Endothelial cell (in vitro differentiated cells): ENCODE measurements around the gene RPL15. TPM values are rescaled to one million over a fixed set of nuclear protein-coding genes. Genes with fewer than 3 reads are reported as not detected.

Source experiments
- DNase-seq: peaks from one replicate; pipeline ENCODE4 v3.0.0; 2021; ENCODE audit warnings: low spot score
- H3K27ac Mint-ChIP-seq: one replicate; pipeline ENCODE4 v1.8.0; 2021; ENCODE audit warnings: mixed read lengths, inconsistent platforms; ENCODE audit not compliant: unreplicated experiment
- H3K27me3 Mint-ChIP-seq: one replicate; pipeline ENCODE4 v1.8.0; 2021; ENCODE audit warnings: mild to moderate bottlenecking, moderate library complexity, mixed read lengths, inconsistent platforms; ENCODE audit not compliant: unreplicated experiment
- H3K36me3 Mint-ChIP-seq: one replicate; pipeline ENCODE4 v1.8.0; 2021; ENCODE audit warnings: mild to moderate bottlenecking, low read depth, mixed read lengths, inconsistent platforms; ENCODE audit not compliant: unreplicated experiment
- H3K4me1 Mint-ChIP-seq: one replicate; pipeline ENCODE4 v1.8.0; 2021; ENCODE audit warnings: mild to moderate bottlenecking, mixed read lengths, inconsistent platforms; ENCODE audit not compliant: unreplicated experiment
- H3K4me3 Mint-ChIP-seq: one replicate; pipeline ENCODE4 v1.8.0; 2021; ENCODE audit warnings: mild to moderate bottlenecking, mixed read lengths, inconsistent platforms; ENCODE audit not compliant: unreplicated experiment
- H3K9me3 Mint-ChIP-seq: one replicate; pipeline ENCODE4 v1.8.0; 2021; ENCODE audit warnings: mixed read lengths, inconsistent platforms; ENCODE audit not compliant: unreplicated experiment
- CTCF ChIP-seq: fragments of 200-600 bp; sonication (generic); IDR thresholded peaks from one replicate; pipeline ENCODE4 v1.5.0; 2021; ENCODE audit warnings: antibody characterized with exemption; ENCODE audit not compliant: unreplicated experiment
- total RNA-seq: library from RNA; stranded (reverse); fragmentation: NEBNext Ultra II Directional; extraction: Animal tissue kit (Norgen Biotek cat#: 25700); gene quantifications from one replicate; pipeline ENCODE4 v1.2.1, GENCODE V29; 2021; ENCODE audit not compliant: unreplicated experiment

RPL15 gene
- total RNA-seq, 1 donor from 2014 or later, result 2,853 TPM

DNA sequence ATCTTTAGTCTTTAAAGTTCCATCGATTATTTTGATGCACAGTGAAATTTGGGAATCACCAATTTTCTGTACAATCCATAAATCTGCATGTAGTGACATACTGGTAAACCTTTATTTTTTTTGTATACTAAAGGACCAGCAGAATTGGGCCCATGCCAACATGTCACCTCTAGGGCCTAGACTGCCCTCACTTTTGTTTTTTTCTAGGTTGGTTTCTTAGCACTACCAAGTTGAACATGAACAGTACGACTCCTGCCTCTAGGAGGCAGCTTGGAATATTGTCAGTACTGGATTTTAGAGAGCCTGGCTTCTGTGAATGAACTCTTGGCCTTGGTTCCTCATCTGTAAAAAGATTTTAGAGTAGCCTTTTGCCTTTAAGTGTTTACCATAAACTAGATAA is 32.5 kb upstream of the RPL15 start:
- no peak for TF ChIP-seq CTCF
- H3K4me3 Mint-ChIP-seq, result no peak overlapping the region
- H3K36me3 Mint-ChIP-seq, result peaks cover 7% of the 10 kb centered on the region
- peaks cover 4% of the 10 kb centered on the region for H3K27me3 Mint-ChIP-seq
- DNase-seq, result no peak
- no peaks in the 10 kb centered on the region for H3K9me3 Mint-ChIP-seq
- H3K4me1 Mint-ChIP-seq, result peaks cover 14% of the 10 kb centered on the region
- H3K27ac Mint-ChIP-seq, result no peak overlapping the region

- Mint-ChIP-seq H3K4me3 (no peak overlapping the region), H3K36me3 (peaks cover 7% of the 10 kb centered on the region), H3K4me1 (peaks cover 14% of the 10 kb centered on the region), H3K9me3 (no peaks in the 10 kb centered on the region), H3K27me3 (peaks cover 4% of the 10 kb centered on the region), H3K27ac (no peak overlapping the region)
- no peak for DNase-seq
- TF ChIP-seq CTCF, result no peak
Observed at GRCh38 chr3:23885210-23885609, 31.7 kb upstream of the RPL15 start.

- H3K4me3 Mint-ChIP-seq, result no peak overlapping the region
- DNase-seq, result no peak
- H3K27ac Mint-ChIP-seq, result no peak overlapping the region
- H3K27me3 Mint-ChIP-seq, result peaks cover 4% of the 10 kb centered on the region
- no peak for TF ChIP-seq CTCF
- H3K9me3 Mint-ChIP-seq, result no peaks in the 10 kb centered on the region
- H3K36me3 Mint-ChIP-seq, result peaks cover 6% of the 10 kb centered on the region
- peaks cover 6% of the 10 kb centered on the region for H3K4me1 Mint-ChIP-seq
Observed at GRCh38 chr3:23886311-23886710, 30.6 kb upstream of the RPL15 start.

DNA sequence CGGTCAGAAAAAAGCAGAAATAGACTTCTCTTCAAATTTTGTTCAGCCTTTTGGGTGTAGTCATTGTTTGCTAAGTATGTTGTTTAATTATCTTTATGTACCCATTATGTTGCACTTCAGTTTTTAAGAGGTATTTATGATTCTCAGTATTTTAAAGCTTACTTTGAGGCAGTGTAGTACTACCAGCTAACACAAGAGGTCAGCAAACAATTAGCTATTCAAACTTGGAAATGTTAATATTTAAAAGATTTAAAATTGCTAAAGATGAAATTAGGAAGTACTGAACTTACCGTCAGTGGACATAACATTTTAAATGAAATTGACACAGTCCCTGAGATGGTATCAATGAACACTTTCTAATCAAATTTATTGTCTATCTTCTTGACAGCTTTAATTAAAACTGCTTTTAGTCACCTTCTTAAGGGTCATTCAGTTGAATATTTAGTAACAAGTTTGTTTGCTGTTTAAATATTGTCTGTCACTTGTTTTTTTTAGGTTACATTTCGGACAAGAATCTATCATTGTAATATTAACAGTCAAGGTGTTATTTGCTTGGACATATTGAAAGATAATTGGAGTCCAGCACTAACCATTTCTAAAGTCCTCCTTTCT is 28.2 kb upstream of the RPL15 start:
- Mint-ChIP-seq H3K9me3 (no peaks in the 10 kb centered on the region), H3K4me3 (no peak overlapping the region), H3K36me3 (no peaks in the 10 kb centered on the region), H3K4me1 (no peaks in the 10 kb centered on the region), H3K27ac (no peak overlapping the region), H3K27me3 (peaks cover 2% of the 10 kb centered on the region)
- DNase-seq, result no peak
- TF ChIP-seq CTCF, result peak; percentile 87

DNA sequence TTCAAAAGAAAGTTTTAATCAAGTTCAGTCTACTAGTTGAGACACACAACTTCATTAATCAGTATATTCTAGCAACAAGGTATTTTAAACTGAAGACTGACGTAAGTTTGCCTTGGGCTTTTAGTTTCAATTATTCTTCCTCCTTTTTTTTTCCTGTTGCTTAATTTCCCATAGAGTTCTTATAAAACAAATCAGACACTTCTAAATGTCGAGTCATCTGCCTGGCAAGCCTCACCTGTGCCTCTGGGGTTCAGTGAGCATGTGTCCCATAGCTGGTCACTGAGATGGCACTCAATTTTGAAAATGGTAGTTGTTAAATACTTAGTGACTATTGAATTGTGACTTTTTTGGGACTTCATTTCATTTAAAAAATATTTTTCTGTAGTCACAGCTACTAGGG is 27.5 kb upstream of the RPL15 start:
- H3K36me3 Mint-ChIP-seq, result peaks cover 6% of the 10 kb centered on the region
- H3K27me3 Mint-ChIP-seq, result peaks cover 2% of the 10 kb centered on the region
- H3K4me3 Mint-ChIP-seq, result no peak overlapping the region
- TF ChIP-seq CTCF, result no peak
- peaks cover 4% of the 10 kb centered on the region for H3K4me1 Mint-ChIP-seq
- no peak for DNase-seq
- H3K9me3 Mint-ChIP-seq, result no peaks in the 10 kb centered on the region
- H3K27ac Mint-ChIP-seq, result no peak overlapping the region
